Cardiac fibroblast (primary cell): ENCODE results near the gene SESN1.

Experiments used
- DNase-seq, 2 donors: peaks; one replicate each; pipeline versions ENCODE4 v3.0.0 to v3.0.0-alpha.2; 2010; ENCODE audit warnings: low read depth in 2 of 2
- H3K4me3 ChIP-seq, 2 donors: replicated peaks in 1 of 2; 1 replicate in 1 of 2; 2 replicates in 1 of 2; pipeline ENCODE4 v1.5.1; 2011; ENCODE audit warnings: low read depth in 2 of 2, low read length in 2 of 2, mild to moderate bottlenecking in 2 of 2, moderate library complexity in 1 of 2
- CTCF ChIP-seq: IDR thresholded peaks from one replicate; pipeline ENCODE4 v1.5.1; 2011; ENCODE audit warnings: low read depth, mild to moderate bottlenecking, low read length, inconsistent platforms

Gene SESN1

DNA sequence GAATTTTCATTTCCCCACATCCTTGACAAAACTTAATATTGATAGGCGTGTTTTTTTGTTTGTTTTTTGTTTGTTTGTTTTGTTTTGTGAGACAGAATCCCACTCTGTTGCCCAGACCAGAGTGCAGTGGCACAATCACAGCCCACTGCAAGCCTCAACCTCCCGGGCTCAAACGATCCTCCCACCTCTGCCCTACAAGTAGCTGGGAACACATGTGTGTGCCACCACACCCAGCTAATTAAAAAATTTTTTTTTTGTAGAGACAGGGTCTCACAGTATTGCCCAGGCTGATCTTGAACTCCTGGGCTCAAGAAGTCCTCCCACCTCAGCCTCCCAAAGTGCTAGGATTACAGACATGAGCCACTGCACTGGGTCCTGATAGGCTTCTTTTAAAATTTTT lies 9.9 kb upstream of the SESN1 start:
- TF ChIP-seq CTCF: no peak
- H3K4me3 ChIP-seq: no peak overlapping the region
- DNase-seq: no peak

DNA sequence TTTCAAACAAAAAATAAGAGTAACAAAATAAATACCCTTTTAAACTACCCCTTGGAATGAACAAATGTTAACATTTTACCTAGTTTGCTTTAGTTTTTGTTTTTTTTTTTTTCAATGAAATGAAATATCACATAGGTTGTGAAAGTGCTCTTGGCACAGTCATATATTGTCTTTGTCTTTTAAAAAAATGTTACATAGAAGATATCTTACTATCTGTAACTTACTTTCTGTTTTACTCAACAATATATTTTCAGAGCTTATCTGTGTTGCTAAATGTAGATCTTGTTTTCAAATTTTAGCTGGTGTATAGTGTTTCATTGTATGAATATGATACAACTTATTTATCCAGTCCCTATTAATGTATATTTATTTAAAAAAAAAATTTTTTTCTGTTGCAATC lies 9.3 kb upstream of the SESN1 start:
- DNase-seq: no peak
- TF ChIP-seq CTCF: no peak
- no peak overlapping the region for H3K4me3 ChIP-seq

- DNase-seq: no peak
- TF ChIP-seq CTCF: no peak
- no peak overlapping the region for H3K4me3 ChIP-seq
These were observed 8.1 kb upstream of the SESN1 start for GRCh38 chr6:109102762-109103161.

- no peak for DNase-seq
- no peak for TF ChIP-seq CTCF
- H3K4me3 ChIP-seq: no peak overlapping the region
These were observed 3.0 kb upstream of the SESN1 start for GRCh38 chr6:109097661-109098060.

DNA sequence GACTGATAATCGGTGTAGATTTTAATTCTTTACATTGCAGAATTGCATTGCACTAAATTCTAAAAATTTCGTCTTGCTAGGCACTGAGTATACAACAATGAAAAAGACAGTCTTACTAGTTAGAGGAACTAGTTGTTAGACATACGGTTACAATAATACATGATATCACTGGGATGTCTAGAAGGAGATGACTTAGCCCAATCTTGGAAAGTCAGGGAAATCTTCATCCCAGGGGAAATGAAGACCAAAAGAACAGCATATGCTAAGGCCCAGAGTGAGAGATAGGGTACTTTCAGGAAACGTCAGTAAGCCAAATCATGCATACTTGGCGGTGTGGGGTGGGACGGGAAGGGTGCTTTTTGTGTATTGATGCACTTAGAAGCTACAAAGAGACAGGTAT lies 1.6 kb upstream of the SESN1 start:
- TF ChIP-seq CTCF: no peak
- peak overlapping the region in 1 of 2 donors; percentile 88 for H3K4me3 ChIP-seq
- DNase-seq: peak in 1 of 2 donors; percentile 47

DNA sequence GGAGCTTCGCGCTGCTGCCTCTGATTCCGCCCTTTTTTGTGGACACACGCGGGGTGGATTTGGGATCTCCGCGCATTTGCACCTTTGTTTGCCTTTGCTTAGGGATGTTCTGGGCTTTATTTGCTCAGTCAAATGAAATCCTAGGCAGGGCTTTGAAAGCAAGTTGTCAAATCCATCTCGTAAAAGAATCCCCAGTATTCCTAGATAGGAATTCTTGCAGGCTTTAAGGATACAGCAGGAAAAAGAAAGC lies 1.1 kb upstream of the SESN1 start:
- no peak for DNase-seq
- no peak for TF ChIP-seq CTCF
- H3K4me3 ChIP-seq: peak overlapping the region; percentile 87 to 88

GRCh38 chr6:109095036-109095834 lies 589 bp upstream of the SESN1 start, which contains the start of gene CEP57L1:
CEP57L1 (plus strand) TSS chr6:109095507; CDS start chr6:109145222, 49,715 bp downstream.
- peak; percentile 98 to 99 for DNase-seq
- peak within 1 kb of the TSS; percentile 87 to 88 for H3K4me3 ChIP-seq
- TF ChIP-seq CTCF: peak; percentile 18
